HEK293 (cell line): ENCODE results near the gene CALB2.

Experiments
- CTCF ChIA-PET: fragments of 350-600 bp; formaldehyde crosslinking; extraction: SDS; loops from one replicate; lab custom pipeline; 2021; ENCODE audit warnings: antibody characterized with exemption; lab: Yijun Ruan, JAX
- POLR2A ChIA-PET: fragments of 300-600 bp; formaldehyde crosslinking; extraction: SDS; loops from one replicate; lab custom pipeline; 2020; ENCODE audit warnings: antibody characterized with exemption, inconsistent platforms; lab: Yijun Ruan, JAX
- H3K27ac ChIP-seq: fragments of 200-500 bp; sonication (Bioruptor generic); 2 replicates; pipeline ENCODE4 v1.5.1; 2014; ENCODE audit warnings: low read depth, low read length, control low read depth, inconsistent platforms; ENCODE audit errors: extremely low read depth
- H3K36me3 ChIP-seq, 2 experiments: fragments of 200-500 bp in 1 of 2; sonication (Bioruptor generic) in 1 of 2; 1 replicate in 1 of 2; 2 replicates in 1 of 2; pipeline ENCODE4 v1.5.1; 2014 to 2017; ENCODE audit warnings: inconsistent platforms in 2 of 2, low read length in 2 of 2; ENCODE audit not compliant: control insufficient read depth in 2 of 2, insufficient read depth in 1 of 2
- H3K4me1 ChIP-seq: fragments of 200-500 bp; sonication (Bioruptor generic); 2 replicates; pipeline ENCODE4 v1.5.1; 2014; ENCODE audit warnings: mild to moderate bottlenecking, low read length, inconsistent platforms; ENCODE audit not compliant: control insufficient read depth, insufficient read depth
- H3K4me3 ChIP-seq: 2 replicates; pipeline ENCODE4 v1.5.1; 2011; ENCODE audit warnings: low read depth, mild to moderate bottlenecking, control low read depth, low read length, moderate library complexity
- H3K9me3 ChIP-seq: fragments of 200-500 bp; sonication (Bioruptor generic); 2 replicates; pipeline ENCODE4 v1.5.1; 2014; ENCODE audit warnings: low read depth, low read length, inconsistent platforms; ENCODE audit not compliant: control insufficient read depth, insufficient read depth
- AEBP2 ChIP-seq: fragments of 450-650 bp; formaldehyde crosslinking; IDR thresholded peaks from 2 replicates; pipeline ENCODE4 v1.5.1; 2016; ENCODE audit warnings: missing biosample characterization, missing genetic modification characterization, borderline replicate concordance
- FEZF1 ChIP-seq: fragments of 450-650 bp; formaldehyde crosslinking; IDR thresholded peaks from 2 replicates; pipeline ENCODE4 v1.5.1; 2016; ENCODE audit warnings: missing biosample characterization, missing genetic modification characterization
- GLI4 ChIP-seq: fragments of 450-650 bp; formaldehyde crosslinking; IDR thresholded peaks from 2 replicates; pipeline ENCODE4 v1.5.1; 2016; ENCODE audit warnings: missing biosample characterization, missing genetic modification characterization
- HIC1 ChIP-seq: fragments of 450-650 bp; formaldehyde crosslinking; IDR thresholded peaks from 2 replicates; pipeline ENCODE4 v1.5.1; 2016; ENCODE audit warnings: missing biosample characterization, missing genetic modification characterization
- KLF16 ChIP-seq: fragments of 450-650 bp; formaldehyde crosslinking; IDR thresholded peaks from 2 replicates; pipeline ENCODE4 v1.5.1; 2017; ENCODE audit warnings: missing biosample characterization, missing genetic modification characterization
- MYNN ChIP-seq: fragments of 450-650 bp; formaldehyde crosslinking; IDR thresholded peaks from 2 replicates; pipeline ENCODE4 v1.5.1; 2016; ENCODE audit warnings: missing biosample characterization, missing genetic modification characterization, borderline replicate concordance
- SP2 ChIP-seq: fragments of 450-650 bp; formaldehyde crosslinking; IDR thresholded peaks from 2 replicates; pipeline ENCODE4 v1.5.1; 2016; ENCODE audit warnings: missing biosample characterization, missing genetic modification characterization
- WT1 ChIP-seq: fragments of 450-650 bp; formaldehyde crosslinking; IDR thresholded peaks from 2 replicates; pipeline ENCODE4 v1.5.1; 2016; ENCODE audit warnings: missing biosample characterization, missing genetic modification characterization
- ZBTB26 ChIP-seq: fragments of 450-650 bp; formaldehyde crosslinking; optimal IDR thresholded peaks from 2 replicates; pipeline ENCODE3; 2016; ENCODE audit warnings: missing biosample characterization, mild to moderate bottlenecking, missing genetic modification characterization
- ZNF10 ChIP-seq: fragments of 450-650 bp; formaldehyde crosslinking; IDR thresholded peaks from 2 replicates; pipeline ENCODE4 v1.5.1; 2017; ENCODE audit warnings: missing biosample characterization, missing genetic modification characterization
- ZNF112 ChIP-seq: fragments of 450-650 bp; formaldehyde crosslinking; IDR thresholded peaks from 2 replicates; pipeline ENCODE4 v1.5.0; 2017; ENCODE audit warnings: missing biosample characterization, missing genetic modification characterization
- ZNF140 ChIP-seq: fragments of 450-650 bp; formaldehyde crosslinking; IDR thresholded peaks from 2 replicates; pipeline ENCODE4 v1.5.1; 2016; ENCODE audit warnings: missing biosample characterization, missing genetic modification characterization
- ZNF148 ChIP-seq: fragments of 450-650 bp; formaldehyde crosslinking; IDR thresholded peaks from 2 replicates; pipeline ENCODE4 v1.5.0; 2017; ENCODE audit warnings: missing biosample characterization, missing genetic modification characterization, borderline replicate concordance
- ZNF155 ChIP-seq: fragments of 450-650 bp; formaldehyde crosslinking; IDR thresholded peaks from 2 replicates; pipeline ENCODE4 v1.5.1; 2016; ENCODE audit warnings: missing biosample characterization, missing genetic modification characterization
- ZNF169 ChIP-seq: fragments of 450-650 bp; formaldehyde crosslinking; IDR thresholded peaks from 2 replicates; pipeline ENCODE4 v1.5.1; 2016; ENCODE audit warnings: missing biosample characterization, missing genetic modification characterization
- ZNF19 ChIP-seq: fragments of 450-650 bp; formaldehyde crosslinking; IDR thresholded peaks from 2 replicates; pipeline ENCODE4; 2016; ENCODE audit warnings: missing biosample characterization, missing genetic modification characterization, low read depth
- ZNF221 ChIP-seq: fragments of 450-650 bp; formaldehyde crosslinking; IDR thresholded peaks from 2 replicates; pipeline ENCODE4 v1.5.1; 2017; ENCODE audit warnings: missing biosample characterization, missing genetic modification characterization, borderline replicate concordance
- ZNF223 ChIP-seq: fragments of 450-650 bp; formaldehyde crosslinking; IDR thresholded peaks from 2 replicates; pipeline ENCODE4 v1.5.1; 2016; ENCODE audit warnings: missing biosample characterization, missing genetic modification characterization
- ZNF239 ChIP-seq: fragments of 450-650 bp; formaldehyde crosslinking; IDR thresholded peaks from 2 replicates; pipeline ENCODE4 v1.5.1; 2016; ENCODE audit warnings: missing biosample characterization, missing genetic modification characterization
- ZNF248 ChIP-seq: fragments of 450-650 bp; formaldehyde crosslinking; IDR thresholded peaks from 2 replicates; pipeline ENCODE4 v1.5.1; 2017; ENCODE audit warnings: missing biosample characterization, missing genetic modification characterization
- ZNF423 ChIP-seq: fragments of 450-650 bp; formaldehyde crosslinking; IDR thresholded peaks from 2 replicates; pipeline ENCODE4 v1.5.1; 2016; ENCODE audit warnings: missing biosample characterization, missing genetic modification characterization
- ZNF48 ChIP-seq: fragments of 450-650 bp; formaldehyde crosslinking; IDR thresholded peaks from 2 replicates; pipeline ENCODE4 v1.5.1; 2016; ENCODE audit warnings: missing biosample characterization, missing genetic modification characterization
- ZNF488 ChIP-seq: fragments of 450-650 bp; formaldehyde crosslinking; IDR thresholded peaks from 2 replicates; pipeline ENCODE4 v1.5.1; 2016; ENCODE audit warnings: missing biosample characterization, missing genetic modification characterization
- ZNF501 ChIP-seq: fragments of 450-650 bp; formaldehyde crosslinking; IDR thresholded peaks from 2 replicates; pipeline ENCODE4 v1.5.1; 2016; ENCODE audit warnings: missing biosample characterization, missing genetic modification characterization
- ZNF544 ChIP-seq: fragments of 450-650 bp; formaldehyde crosslinking; IDR thresholded peaks from 2 replicates; pipeline ENCODE4 v1.5.0; 2017; ENCODE audit warnings: missing biosample characterization, missing genetic modification characterization
- ZNF654 ChIP-seq: fragments of 450-650 bp; formaldehyde crosslinking; IDR thresholded peaks from 2 replicates; pipeline ENCODE4 v1.5.1; 2016; ENCODE audit warnings: low read depth, missing biosample characterization, missing genetic modification characterization
- ZNF768 ChIP-seq: fragments of 450-650 bp; formaldehyde crosslinking; IDR thresholded peaks from 2 replicates; pipeline ENCODE4 v1.5.1; 2018; ENCODE audit warnings: missing biosample characterization, mild to moderate bottlenecking, missing genetic modification characterization
- ZSCAN30 ChIP-seq: fragments of 450-650 bp; IDR thresholded peaks from 2 replicates; pipeline ENCODE4 v1.5.1; 2018; ENCODE audit warnings: missing biosample characterization, mild to moderate bottlenecking, missing genetic modification characterization, moderate library complexity
- ZXDB ChIP-seq: fragments of 450-650 bp; formaldehyde crosslinking; IDR thresholded peaks from 2 replicates; pipeline ENCODE4 v1.5.1; 2016; ENCODE audit warnings: missing biosample characterization, missing genetic modification characterization

CALB2 gene

GRCh38 chr16:71402007-71402406 is 43.5 kb downstream of the CALB2 start:
- Histone ChIP-seq H3K4me1 (no peaks in the 10 kb centered on the region), H3K9me3 (no peaks in the 10 kb centered on the region), H3K4me3 (no peak overlapping the region), H3K36me3 (no peaks in the 10 kb centered on the region), H3K27ac (no peak overlapping the region)
- TF ChIP-seq ZSCAN30 (tag by site-specific recombination) (no peak), ZNF223 (tag by site-specific recombination) (no peak), AEBP2 (tag by site-specific recombination) (no peak), ZNF544 (tag by site-specific recombination) (no peak), ZXDB (tag by site-specific recombination) (no peak), ZNF169 (tag by site-specific recombination) (no peak), MYNN (no peak), ZNF10 (tag by site-specific recombination) (no peak), ZNF19 (tag by site-specific recombination) (no peak), ZNF155 (no peak), ZNF221 (no peak), FEZF1 (no peak), SP2 (tag by site-specific recombination) (no peak), ZNF654 (tag by site-specific recombination) (no peak), GLI4 (no peak), ZNF140 (tag by site-specific recombination) (no peak)
- ChIA-PET CTCF (interaction anchor here (2.3 kb wide), 1 partner anchor 11 kb away, joined by 10 read pairs; no protein-coding TSS in a partner anchor), POLR2A (no interaction called here)

- H3K36me3 ChIP-seq = no peaks in the 10 kb centered on the region
- no peaks in the 10 kb centered on the region for H3K4me1 ChIP-seq
- no peaks in the 10 kb centered on the region for H3K9me3 ChIP-seq
- no peak overlapping the region for H3K4me3 ChIP-seq
- ChIA-PET POLR2A (no interaction called here), CTCF (interaction anchor here (1.0 kb wide), 1 partner anchor 10 kb away, joined by 3 read pairs; no protein-coding TSS in a partner anchor)
- no peak overlapping the region for H3K27ac ChIP-seq
- TF ChIP-seq WT1 = no peak
- TF ChIP-seq HIC1 (tag by site-specific recombination) = no peak
- TF ChIP-seq ZNF148 (tag by site-specific recombination) = no peak
- TF ChIP-seq ZNF488 (tag by site-specific recombination) = no peak
- TF ChIP-seq ZNF768 (tag by site-specific recombination) = no peak
- no peak for TF ChIP-seq ZNF423 (tag by site-specific recombination)
- TF ChIP-seq ZNF48 = no peak
- no peak for TF ChIP-seq KLF16
- TF ChIP-seq ZNF239 (tag by site-specific recombination) = no peak
- no peak for TF ChIP-seq ZNF248 (tag by site-specific recombination)
- no peak for TF ChIP-seq ZNF501
- TF ChIP-seq ZBTB26 (tag by site-specific recombination) = no peak
- TF ChIP-seq ZNF112 = no peak
Observed at GRCh38 chr16:71402674-71403073, 44.2 kb downstream of the CALB2 start.
